Motor neuron (in vitro differentiated cells): ENCODE results near the gene NUDT9. TPM values are rescaled to one million over a fixed set of nuclear protein-coding genes. Genes with fewer than 3 reads are reported as not detected.
"Not testable (repeated sequence)": the region's sequence is repeated elsewhere in the genome, so short reads cannot be mapped to it uniquely, and the experiment has no call there.

ENCODE experiments used
- ATAC-seq, 8 experiments: fragments of 200-7000 bp; cut with Tn5 transposase; replicated peaks in 6 of 8; 2 replicates each; pipeline ENCODE4 v1.8.0; 2021; ENCODE audit warnings: mild to moderate bottlenecking in 8 of 8, moderate library complexity in 8 of 8
- H3K27ac ChIP-seq, 2 donors: fragments of 250-450 bp; sonication (Bioruptor Pico); 2 replicates each; pipeline ENCODE4 v1.9.0; 2021; ENCODE audit warnings: antibody characterized with exemption in 2 of 2, mild to moderate bottlenecking in 2 of 2, moderate library complexity in 1 of 2
- H3K4me1 ChIP-seq, 2 donors: fragments of 250-450 bp; sonication (Bioruptor Pico); replicated peaks in 1 of 2; 2 replicates each; pipeline ENCODE4 v1.6.1; 2021; ENCODE audit warnings: antibody characterized with exemption in 2 of 2, mild to moderate bottlenecking in 2 of 2, moderate library complexity in 1 of 2
- H3K4me3 ChIP-seq, 5 donors: fragments of 250-450 bp; sonication (Bioruptor Pico); 2 replicates each; pipeline ENCODE4 v1.9.0; 2021; ENCODE audit warnings: antibody characterized with exemption in 5 of 5, mild to moderate bottlenecking in 5 of 5, moderate library complexity in 4 of 5
- WGBS, 10 experiments: fragments of 450-650 bp; shearing (Covaris generic); methylation state at CpG; one replicate each; pipeline ENCODE4 v1.0.0; 2022; 5-methylcytosine and 5-hydroxymethylcytosine counted together
- in situ Hi-C, 9 experiments: fragments of 400-800 bp; cut with MboI; loops; one replicate each; pipeline ENCODE4 v1.15.0; 2021; ENCODE audit warnings: low sequenced_read_pairs in 9 of 9, low pct_unique_long_range_greater_than_20kb in 2 of 9; ENCODE audit not compliant: unreplicated experiment in 9 of 9
- total RNA-seq, 8 experiments: library from RNA; unstranded; fragments of 300-600 nt; gene quantifications; 2 replicates each; pipeline versions ENCODE4 v1.2.3 to v1.2.4, GENCODE V29; 2022

NUDT9 gene
- total RNA-seq, 8 experiments from 2014 or later = 11.6 to 29.1 (median 16.4) TPM

DNA sequence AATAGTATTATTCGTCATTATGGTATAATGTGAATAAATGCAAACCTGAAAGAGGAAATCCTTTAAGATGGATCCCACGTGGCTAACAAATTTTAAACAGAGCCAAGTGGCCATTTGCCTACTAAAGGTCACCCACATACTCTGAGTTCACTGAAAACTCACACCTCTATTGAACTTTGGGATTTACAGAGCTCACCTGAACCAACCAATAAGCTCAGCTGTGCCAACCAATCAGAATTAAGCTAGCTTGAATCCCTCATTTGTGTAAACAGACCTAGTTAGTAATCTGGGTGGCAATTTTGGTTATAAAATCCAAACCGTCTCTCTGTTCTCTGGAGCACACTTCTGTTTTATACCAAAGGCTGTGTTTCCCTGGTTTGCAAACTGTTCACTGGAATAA, 5.4 kb upstream of the NUDT9 start:
- Histone ChIP-seq H3K4me1 (peaks cover 10 to 14% of the 10 kb centered on the region in 2 donors), H3K27ac (no peak overlapping the region), H3K4me3 (no peak overlapping the region)
- WGBS, 10 experiments = 36 to 83% (median 70%) methylated on average over 2 to 3 of the region's 3 CpGs; no CpG with 5 or more reads in 3 of the 10 experiments
- ATAC-seq = no peak
- in situ Hi-C loops = no loop called here

DNA sequence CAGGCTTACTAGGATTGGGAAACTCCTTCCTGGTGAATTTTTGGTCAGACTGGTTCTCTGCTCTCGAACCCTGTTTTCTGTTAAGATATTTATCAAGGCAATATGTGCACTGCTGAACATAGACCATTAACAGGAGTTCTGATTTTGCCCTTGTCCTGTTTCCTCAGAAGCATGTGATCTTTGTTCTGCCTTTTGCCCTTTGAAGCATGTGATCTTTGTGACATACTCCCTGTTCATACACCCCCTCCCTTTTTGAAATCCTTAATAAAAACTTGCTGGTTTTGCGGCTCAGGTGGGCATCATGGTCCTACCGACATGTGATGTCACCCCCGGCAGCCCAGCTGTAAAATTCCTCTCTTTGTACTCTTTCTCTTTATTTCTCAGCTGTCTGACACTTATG, 4.0 kb upstream of the NUDT9 start:
- H3K4me3 ChIP-seq, in situ Hi-C loops, ATAC-seq, H3K27ac ChIP-seq: not testable (repeated sequence)
- 20 to 100% (median 93%) methylated on average over 1 to 4 of the region's 4 CpGs; no CpG with 5 or more reads in 3 of the 10 experiments for WGBS, 10 experiments
- H3K4me1 ChIP-seq = peaks cover 10 to 14% of the 10 kb centered on the region in 2 donors

DNA sequence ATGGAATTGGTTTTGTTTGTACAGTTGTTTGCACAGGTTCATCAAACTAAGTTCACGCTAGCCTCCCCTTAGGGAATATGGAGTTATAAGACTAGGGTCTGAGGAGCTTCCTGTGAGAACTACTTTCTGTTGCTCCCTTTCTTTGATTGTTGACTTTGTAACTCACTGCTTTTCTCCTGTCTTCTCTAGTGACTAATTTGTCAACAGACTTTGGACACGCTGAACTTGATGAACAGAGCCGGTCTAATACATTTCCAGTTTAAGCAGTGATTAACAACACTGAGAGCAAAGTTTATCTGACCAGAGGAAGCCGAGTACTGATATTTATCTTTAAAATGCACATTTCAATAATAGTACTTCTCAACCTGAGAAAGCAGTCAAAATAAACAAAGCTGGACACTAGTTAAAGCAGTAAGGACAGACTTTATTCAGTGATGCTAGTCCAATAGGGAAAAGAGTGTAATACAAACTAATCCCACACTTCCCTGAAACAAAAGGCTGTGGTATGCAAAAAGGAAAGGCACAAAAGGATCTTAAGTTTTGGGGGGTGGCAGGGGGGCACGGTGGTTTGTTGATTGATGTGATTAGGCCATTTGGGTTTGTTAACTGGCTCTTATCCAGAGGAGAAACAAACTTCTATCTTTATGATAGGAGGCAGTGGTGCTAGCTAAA, 2.7 kb upstream of the NUDT9 start:
- Histone ChIP-seq H3K4me1 (peaks cover 17 to 20% of the 10 kb centered on the region in 2 donors), H3K27ac (no peak overlapping the region), H3K4me3 (no peak overlapping the region)
- peak in 1 of 8 experiments; percentile 1 for ATAC-seq
- 0 to 94% (median 60%) methylated on average over 1 to 5 of the region's 5 CpGs for WGBS, 10 experiments
- in situ Hi-C loops = no loop called here

DNA sequence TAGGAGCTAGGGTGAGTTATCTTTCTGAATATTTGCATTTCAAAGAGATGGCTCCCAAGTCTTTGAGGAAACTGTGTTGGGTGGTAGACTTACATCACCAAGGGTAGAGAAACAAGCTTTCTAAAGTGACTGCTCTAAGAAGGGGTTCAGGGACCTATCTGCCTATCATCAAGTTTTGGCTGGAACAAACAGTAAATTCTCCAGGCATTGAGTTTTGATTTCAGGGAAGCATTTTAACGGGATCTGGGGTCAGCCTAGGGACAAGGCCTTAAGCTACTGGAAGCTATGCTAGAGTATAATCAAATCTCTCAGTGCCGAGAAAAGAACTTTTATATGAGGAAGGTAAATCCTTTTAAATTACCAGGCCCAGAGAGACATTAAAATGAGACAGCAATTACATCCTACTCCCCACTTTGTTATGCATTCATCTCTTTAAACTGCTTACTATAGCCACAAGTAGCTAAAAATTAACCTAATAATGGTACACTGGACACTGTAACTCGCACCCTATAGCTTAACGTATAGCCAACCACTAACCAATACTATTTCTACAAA, 2.0 kb upstream of the NUDT9 start:
- 0 to 100% (median 70%) methylated on average over 1 to 4 of the region's 4 CpGs; no CpG with 5 or more reads in 1 of the 10 experiments for WGBS, 10 experiments
- in situ Hi-C loops = no loop called here
- Histone ChIP-seq H3K4me3 (no peak overlapping the region), H3K4me1 (peaks cover 17 to 20% of the 10 kb centered on the region in 2 donors), H3K27ac (no peak overlapping the region)
- ATAC-seq = no peak

DNA sequence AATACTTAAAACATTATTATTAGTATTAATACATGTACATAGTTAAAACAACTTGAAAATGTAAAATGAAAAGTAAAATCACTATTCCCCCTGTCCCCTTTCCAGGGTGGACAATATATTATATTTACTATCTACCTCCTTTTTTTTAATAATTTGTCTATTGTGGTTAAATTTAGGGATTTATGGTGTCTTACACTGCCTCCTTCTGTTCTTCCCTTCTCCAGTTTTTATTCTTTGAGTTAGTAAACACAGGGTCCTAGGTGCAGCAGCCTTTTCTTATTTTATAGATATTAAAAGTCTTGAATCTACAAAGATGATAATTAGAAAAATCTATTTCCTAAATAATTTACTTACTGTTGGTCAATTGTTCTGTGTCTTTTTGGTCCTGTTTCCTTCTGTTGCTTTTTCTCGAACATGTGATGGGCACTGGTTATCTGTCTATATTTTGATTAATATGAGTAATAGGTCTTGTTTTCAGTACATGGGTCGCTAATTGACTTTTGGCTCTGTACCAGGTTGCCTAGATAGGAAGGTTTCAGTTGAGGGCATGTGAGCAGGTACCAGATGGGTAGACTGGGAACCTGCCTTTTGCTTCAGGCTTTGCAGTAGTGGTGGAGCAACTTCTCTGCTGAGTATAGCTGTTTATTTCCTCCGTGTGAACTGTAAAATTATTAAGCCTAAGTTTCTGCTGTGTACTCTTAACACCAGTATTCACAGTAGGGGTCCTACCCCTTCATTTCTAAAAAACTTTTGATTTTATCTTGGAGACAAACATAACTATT, 1.1 kb downstream of the NUDT9 start:
- Histone ChIP-seq H3K4me3 (peak overlapping the region; percentile 59 to 80 (median 64)), H3K27ac (no peak overlapping the region), H3K4me1 (peaks cover 17 to 20% of the 10 kb centered on the region in 2 donors)
- 8 to 54% (median 36%) methylated on average over 1 to 3 of the region's 3 CpGs; no CpG with 5 or more reads in 1 of the 10 experiments for WGBS, 10 experiments
- no peak for ATAC-seq
- in situ Hi-C loops = no loop called here

DNA sequence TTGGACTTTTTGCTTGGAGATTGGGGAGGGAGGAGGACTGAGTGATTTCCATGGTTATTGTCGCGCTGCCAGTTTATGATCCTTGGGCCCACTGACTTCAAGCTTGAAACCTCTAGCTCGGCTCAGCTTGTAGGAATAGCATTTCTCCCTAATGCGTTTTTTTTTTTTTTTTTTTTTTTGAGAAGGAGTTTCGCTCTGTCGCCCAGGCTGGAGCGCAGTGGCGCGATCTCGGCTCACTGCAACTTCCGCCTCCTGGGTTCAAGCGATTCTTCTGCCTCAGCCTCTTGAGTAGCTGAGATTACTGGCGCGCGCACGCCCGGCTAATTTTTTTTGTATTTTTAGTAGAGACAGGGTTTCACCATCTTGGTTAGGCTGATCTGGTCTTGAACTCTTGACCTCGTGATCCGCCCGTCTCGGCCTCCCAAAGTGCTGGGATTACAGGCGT, 1.7 kb downstream of the NUDT9 start:
- 79 to 94% (median 90%) methylated on average over 3 to 20 of the region's 22 CpGs; no CpG with 5 or more reads in 3 of the 10 experiments for WGBS, 10 experiments
- peak overlapping the region; percentile 59 to 80 (median 64) for H3K4me3 ChIP-seq
- ATAC-seq, in situ Hi-C loops, H3K27ac ChIP-seq: not testable (repeated sequence)
- peaks cover 17 to 20% of the 10 kb centered on the region in 2 donors for H3K4me1 ChIP-seq

DNA sequence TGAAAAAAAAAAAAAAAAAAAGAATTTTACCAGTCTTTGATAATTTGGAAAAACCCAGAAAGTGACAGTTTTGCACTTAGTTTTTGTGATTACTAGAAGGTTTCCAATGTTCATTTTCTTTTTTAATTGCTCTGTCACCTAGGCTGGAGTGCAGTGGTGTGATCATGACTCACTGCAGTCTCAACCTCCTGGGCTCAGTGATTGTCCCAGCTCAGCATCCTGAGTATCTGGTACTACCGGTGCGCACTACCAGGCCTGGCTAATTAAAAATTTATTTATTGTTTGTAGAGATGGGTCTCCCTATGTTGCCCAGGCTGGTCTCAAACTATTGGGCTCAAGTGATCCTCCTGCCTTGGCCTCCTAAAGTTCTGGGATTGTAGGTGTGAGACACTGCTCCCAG, 3.3 kb downstream of the NUDT9 start:
- Histone ChIP-seq H3K27ac (no peak overlapping the region), H3K4me3 (no peak overlapping the region), H3K4me1 (peaks cover 16 to 17% of the 10 kb centered on the region in 2 donors)
- ATAC-seq = no peak
- in situ Hi-C loops = no loop called here
- WGBS, 10 experiments = 100% methylated on average over 2 of the region's 2 CpGs; no CpG with 5 or more reads in 4 of the 10 experiments

DNA sequence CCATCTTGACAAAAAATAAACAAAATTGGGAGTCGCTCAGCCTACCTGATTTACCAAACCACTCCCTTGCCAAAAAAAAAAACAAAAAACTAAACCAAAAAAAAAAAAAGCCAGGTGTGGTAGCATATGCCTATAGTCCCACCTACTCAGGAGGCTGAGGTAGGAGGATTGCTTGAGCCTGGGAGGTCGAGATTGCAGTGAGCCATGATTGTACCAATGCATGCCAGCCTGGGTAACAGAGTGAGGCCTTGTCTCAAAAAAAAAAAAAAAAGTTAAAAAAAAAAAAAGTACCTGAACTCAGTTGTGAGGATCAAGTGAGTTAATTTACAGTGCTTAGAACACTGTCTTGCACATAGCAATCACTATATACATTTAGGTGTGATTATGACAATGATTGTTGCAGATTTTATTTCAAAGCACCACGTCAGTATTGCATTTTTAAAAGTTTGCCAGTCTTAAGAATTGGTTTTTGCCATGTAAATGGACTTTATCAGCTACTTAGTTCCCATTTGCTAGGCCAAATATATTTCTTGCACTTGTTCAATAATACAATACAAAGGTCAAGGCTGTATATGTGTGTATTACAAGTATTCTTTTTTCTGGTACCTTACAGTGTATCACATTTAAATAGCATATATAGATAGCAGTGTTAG, 4.6 kb downstream of the NUDT9 start:
- in situ Hi-C loops = no loop called here
- Histone ChIP-seq H3K27ac (no peak overlapping the region), H3K4me1 (peaks cover 6 to 7% of the 10 kb centered on the region in 2 donors), H3K4me3 (no peak overlapping the region)
- WGBS, 10 experiments = 29 to 100% (median 94%) methylated on average over 1 to 3 of the region's 3 CpGs; no CpG with 5 or more reads in 1 of the 10 experiments
- ATAC-seq = no peak

DNA sequence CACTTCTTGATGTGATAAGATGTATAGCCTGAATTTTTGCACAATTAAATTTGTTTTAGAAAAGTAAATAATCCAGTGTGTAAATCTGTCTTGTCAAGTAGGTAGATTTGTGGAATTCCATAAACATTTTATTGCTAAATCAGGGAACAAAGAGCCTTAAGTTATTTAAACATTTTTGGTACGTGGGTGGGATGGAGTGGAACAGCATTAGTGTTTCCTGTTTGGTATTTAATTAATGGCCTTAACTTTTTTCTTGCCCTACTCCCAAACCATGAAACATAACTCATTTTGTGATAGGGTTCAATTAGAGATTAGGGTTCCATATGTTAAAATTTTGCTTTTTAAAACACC, 5.1 kb downstream of the NUDT9 start:
- no peak for ATAC-seq
- 56 to 100% (median 80%) methylated on average over 1 of the region's 1 CpG; no CpG with 5 or more reads in 5 of the 10 experiments for WGBS, 10 experiments
- H3K27ac ChIP-seq = no peak overlapping the region
- in situ Hi-C loops = no loop called here
- H3K4me3 ChIP-seq = no peak overlapping the region
- peaks cover 6 to 7% of the 10 kb centered on the region in 2 donors for H3K4me1 ChIP-seq

DNA sequence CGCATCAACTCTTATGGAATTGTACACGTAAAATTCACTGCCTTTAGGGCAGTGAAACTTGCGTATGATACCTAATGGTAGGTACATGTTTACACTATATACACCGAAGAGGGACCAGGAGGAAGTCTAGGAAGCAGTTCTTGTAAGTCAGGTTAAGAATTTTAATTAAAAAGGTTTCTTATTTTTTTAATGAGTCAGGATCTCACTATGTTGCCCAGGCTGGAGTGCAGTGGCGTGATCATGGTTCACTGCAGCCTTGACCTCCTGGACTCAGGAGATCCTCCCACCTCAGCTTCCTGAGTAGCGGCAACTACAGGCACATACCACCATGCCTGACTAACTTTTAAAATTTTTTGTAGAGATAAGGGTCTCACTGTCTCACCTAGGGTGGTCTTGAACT, 6.6 kb downstream of the NUDT9 start:
- 87 to 100% (median 100%) methylated on average over 1 to 4 of the region's 6 CpGs; no CpG with 5 or more reads in 2 of the 10 experiments for WGBS, 10 experiments
- in situ Hi-C loops = no loop called here

DNA sequence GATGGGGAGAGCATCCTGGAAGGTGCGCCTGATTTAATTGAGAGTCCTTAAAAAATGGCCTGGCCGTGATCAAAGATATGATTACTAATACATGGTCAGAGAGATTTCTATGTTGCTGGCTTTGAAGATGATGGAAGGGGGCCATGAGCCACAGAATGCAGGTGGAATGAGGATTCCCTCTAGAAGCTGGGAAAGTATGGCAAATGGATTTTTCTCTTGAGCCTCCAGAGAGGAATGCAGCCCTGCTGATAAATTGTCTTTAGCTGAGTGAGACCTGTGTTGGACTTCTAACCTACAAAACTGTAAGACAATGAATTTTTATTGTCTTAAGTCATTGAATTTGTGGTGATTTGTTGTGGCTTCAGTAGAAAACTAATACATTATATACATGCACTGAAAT, 7.7 kb downstream of the NUDT9 start:
- in situ Hi-C loops = no loop called here
- no peak for ATAC-seq
- Histone ChIP-seq H3K4me1 (no peaks in the 10 kb centered on the region), H3K27ac (no peak overlapping the region), H3K4me3 (no peak overlapping the region)
- WGBS, 10 experiments = 92 to 100% (median 100%) methylated on average over 1 to 2 of the region's 2 CpGs; no CpG with 5 or more reads in 4 of the 10 experiments

More for the DNA sequence above, 6.6 kb downstream of the NUDT9 start:
- ATAC-seq = no peak
- peaks cover 4% of the 10 kb centered on the region in 2 donors for H3K4me1 ChIP-seq
- H3K27ac ChIP-seq = no peak overlapping the region
- no peak overlapping the region for H3K4me3 ChIP-seq

DNA sequence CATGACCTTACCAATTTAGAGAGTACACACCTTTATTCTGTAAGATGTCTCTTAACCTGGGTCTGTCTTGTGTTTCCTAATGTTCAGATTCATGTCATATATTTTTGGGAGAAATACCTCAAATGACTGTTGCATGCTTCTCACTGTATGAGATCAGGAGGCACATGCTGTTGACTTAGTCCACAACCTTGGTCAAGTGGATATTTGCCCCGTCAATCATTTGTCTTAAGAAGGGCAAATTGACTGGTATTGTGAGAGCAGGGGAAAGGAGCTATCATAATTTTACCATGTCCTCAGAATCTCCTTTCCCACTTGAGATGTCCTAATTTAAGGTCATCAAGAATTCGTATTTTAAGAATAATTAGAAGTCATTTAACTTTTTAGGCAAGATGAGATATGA, 11.0 kb downstream of the NUDT9 start:
- in situ Hi-C loops = no loop called here
- no peak overlapping the region for H3K27ac ChIP-seq
- 60 to 100% (median 89%) methylated on average over 1 to 2 of the region's 2 CpGs for WGBS, 10 experiments
- ATAC-seq = no peak
- H3K4me3 ChIP-seq = no peak overlapping the region
- H3K4me1 ChIP-seq = no peaks in the 10 kb centered on the region

DNA sequence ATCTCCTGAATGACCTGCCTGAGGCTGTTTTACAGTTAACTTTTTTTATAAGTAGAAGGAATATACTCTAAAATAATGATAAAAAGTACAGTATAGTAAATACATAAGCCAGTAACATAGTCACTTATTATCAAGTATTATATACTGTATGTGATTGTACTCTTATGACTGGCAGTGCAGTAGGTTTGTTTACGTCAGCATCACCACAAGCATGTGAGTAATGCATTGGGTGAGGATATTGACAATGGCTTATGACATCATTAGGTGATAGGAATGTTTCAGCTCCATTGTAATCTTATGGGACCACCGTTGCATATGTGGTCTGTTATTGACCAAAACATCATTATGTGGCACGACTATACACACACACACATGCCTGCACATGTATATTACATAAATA, 20.5 kb downstream of the NUDT9 start:
- Histone ChIP-seq H3K4me1 (no peaks in the 10 kb centered on the region), H3K4me3 (no peak overlapping the region), H3K27ac (no peak overlapping the region)
- WGBS, 10 experiments = 63 to 96% (median 90%) methylated on average over 1 to 3 of the region's 3 CpGs; no CpG with 5 or more reads in 5 of the 10 experiments
- in situ Hi-C loops = no loop called here
- no peak for ATAC-seq
